ENCODE results near the gene GSS.

GSS gene

DNA sequence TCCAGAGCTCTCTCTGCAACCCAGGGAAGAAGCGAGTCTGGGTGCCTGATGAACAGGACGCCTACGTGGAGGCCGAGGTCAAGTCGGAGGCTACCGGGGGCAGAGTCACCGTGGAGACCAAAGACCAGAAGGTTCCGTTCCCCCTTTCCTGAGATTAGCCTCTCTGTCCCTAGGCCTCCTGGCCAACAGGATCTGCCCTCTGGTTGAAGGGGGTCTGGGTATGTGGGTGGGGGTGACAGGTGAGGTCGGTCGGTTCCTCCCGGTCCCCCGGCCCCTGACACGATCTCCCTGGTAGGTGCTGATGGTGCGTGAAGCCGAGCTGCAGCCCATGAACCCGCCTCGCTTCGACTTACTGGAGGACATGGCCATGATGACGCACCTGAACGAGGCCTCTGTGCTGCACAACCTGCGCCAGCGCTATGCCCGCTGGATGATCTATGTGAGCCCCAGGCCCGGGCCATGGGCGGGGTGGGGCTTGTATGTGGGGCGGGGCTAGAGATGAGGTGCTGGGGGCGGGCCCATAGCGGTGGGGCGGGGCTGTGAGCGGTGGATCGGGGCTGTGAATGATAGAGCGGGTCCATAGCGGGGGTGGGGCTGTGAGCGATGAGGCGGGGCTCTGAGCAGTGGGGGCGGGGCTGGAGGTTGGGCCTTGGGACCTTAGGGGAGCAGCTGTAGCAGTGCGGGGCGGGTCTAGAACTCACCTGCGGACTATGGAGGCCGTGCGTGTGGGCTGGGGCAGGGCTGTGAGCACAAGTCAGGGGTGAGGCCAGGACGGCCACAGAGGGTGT lies 24.0 kb upstream of the GSS start:
- H3K4me3 ChIP-seq (ENCODE audit: low read depth, low read length): no peak overlapping the region

DNA sequence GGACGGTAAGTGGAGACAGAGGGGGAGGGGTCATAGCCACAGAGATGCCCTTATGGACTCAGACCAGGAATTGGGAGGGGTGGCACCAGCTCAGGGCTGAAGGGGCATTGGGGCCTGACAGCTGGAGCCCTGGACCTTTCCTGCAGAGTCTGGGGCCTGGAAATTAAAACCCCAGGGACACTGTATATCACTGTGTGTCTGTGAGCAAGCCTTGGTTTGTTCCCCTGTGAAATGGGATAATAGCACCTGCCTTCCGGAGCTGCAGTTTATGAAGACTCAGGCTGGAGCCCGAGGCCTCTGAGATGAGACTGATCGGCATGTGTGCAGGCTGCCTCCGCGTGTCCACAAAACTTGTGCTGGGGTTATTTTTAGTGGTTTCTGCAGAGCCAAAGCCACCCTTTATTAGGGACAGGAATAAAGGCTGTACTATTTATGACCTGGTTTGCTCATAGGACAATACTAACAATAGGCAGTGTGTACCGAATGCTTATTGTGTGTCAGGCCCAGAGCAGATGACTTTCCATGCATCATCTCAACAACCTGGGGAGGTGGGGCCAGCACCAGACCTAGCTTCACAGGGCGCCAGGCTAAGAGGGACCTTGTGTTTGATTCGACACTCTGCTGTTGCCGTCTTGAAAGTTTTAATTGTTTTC lies 22.6 kb upstream of the GSS start:
- H3K4me3 ChIP-seq (ENCODE audit: low read depth, low read length): no peak overlapping the region

GRCh38 chr20:34977365-34978091 lies 21.9 kb upstream of the GSS start:
- no peak overlapping the region for H3K4me3 ChIP-seq (ENCODE audit: low read depth, low read length)

DNA sequence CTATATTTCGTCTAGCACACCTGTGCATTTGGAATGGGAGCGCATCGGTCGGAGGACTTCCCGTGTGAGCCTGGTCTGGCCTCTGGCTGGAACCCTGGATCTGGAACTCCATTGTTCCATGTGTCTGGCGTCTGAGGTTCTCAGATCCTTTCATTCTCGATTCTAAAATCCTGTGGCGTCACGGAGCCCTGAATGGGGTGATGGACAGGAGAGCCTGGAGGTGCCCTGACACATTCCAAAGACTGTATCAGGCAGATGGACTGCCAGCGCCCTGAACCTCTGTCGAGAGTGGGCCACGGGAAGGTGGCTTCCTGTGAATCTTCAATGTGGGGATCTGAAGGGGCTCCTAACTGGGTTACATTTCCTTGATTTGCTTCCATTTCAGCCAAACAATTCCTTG lies 20.7 kb upstream of the GSS start:
- H3K4me3 ChIP-seq (ENCODE audit: low read depth, low read length): no peak overlapping the region

DNA sequence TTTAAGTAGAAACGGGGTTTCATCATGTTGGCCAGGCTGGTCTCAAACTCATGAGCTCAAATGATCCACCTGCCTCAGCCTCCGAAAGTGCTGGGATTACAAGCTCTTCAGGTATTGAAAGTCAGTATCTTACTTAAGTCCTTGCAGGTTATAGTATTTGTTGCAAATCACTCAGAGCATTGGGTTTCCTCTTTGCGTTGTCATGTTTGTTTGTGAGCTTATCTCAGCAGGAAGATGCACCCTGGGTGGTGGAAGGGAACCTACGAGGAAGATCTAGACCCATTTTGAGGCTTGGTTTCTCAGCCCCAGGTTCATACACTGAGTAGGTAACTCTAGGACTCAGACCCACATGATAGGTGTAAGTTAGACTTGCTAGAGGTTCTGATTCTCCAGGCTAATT lies 18.6 kb upstream of the GSS start:
- H3K4me3 ChIP-seq (ENCODE audit: low read depth, low read length): no peak overlapping the region

- H3K4me3 ChIP-seq (ENCODE audit: low read depth, low read length): no peak overlapping the region
Measured at GRCh38 chr20:34971561-34972235, 16.1 kb upstream of the GSS start.

DNA sequence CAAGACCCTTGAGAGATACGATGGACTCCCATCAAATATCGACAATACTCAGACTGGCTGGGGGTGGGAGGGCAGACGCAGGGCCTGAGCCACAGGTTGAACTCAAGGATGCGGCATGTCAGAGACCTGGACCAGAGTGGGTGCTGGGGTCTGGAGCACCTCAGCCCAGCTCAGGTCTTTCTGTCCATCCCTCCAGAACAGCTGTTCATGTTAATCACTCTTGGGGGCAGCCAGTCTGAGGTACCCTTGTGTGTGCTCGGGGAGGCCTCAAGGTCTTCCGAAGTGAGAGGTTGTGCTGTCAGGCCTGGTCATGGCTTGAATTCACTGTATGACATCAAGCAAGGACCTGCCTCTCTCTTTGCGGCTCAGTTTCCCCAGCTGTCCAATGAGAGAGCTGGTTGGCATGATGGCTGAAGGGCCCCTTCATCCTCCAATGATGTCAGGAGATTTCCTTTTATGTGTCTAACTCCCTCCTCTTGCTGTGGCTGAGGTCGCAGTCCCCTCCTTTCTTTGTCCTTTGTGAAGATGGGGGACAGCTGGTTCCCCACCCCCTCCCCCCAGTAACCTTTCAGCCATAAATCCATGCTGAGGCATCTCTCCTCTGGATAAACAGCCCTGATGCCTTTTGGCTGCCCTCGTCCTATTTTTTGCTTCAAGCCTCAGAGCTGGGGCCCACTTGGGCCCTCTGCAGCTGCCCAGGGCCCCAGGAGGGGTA lies 15.4 kb upstream of the GSS start:
- H3K4me3 ChIP-seq (ENCODE audit: low read depth, low read length): no peak overlapping the region

- H3K4me3 ChIP-seq (ENCODE audit: low read depth, low read length): no peak overlapping the region
Measured at GRCh38 chr20:34970193-34970840, 14.7 kb upstream of the GSS start.

- no peak overlapping the region for H3K4me3 ChIP-seq (ENCODE audit: low read depth, low read length)
Measured at GRCh38 chr20:34968042-34968775, 12.6 kb upstream of the GSS start.

- H3K4me3 ChIP-seq (ENCODE audit: low read depth, low read length): no peak overlapping the region
Measured at GRCh38 chr20:34967421-34967820, 11.8 kb upstream of the GSS start.

GRCh38 chr20:34965051-34965450 lies 9.4 kb upstream of the GSS start:
- no peak overlapping the region for H3K4me3 ChIP-seq (ENCODE audit: low read depth, low read length)

DNA sequence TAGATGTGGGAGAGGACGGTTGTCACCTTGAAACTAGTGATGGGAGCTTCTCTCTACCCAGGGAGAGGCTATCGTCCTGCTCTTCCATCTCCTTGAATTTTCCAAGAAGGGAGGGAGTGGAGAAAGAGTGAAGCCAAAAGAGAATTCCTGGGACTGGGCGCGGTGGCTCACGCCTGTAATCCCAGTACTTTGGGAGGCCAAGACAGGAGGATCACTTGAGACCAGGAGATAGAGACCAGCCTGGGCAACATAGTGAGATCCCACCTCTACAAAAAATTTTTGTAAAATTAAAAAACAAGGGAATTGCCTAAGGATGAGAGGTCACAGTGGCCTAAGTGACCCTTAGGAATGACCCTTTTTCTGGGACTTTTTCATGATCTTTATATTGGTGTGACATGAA lies 8.9 kb upstream of the GSS start:
- H3K4me3 ChIP-seq (ENCODE audit: low read depth, low read length): no peak overlapping the region

DNA sequence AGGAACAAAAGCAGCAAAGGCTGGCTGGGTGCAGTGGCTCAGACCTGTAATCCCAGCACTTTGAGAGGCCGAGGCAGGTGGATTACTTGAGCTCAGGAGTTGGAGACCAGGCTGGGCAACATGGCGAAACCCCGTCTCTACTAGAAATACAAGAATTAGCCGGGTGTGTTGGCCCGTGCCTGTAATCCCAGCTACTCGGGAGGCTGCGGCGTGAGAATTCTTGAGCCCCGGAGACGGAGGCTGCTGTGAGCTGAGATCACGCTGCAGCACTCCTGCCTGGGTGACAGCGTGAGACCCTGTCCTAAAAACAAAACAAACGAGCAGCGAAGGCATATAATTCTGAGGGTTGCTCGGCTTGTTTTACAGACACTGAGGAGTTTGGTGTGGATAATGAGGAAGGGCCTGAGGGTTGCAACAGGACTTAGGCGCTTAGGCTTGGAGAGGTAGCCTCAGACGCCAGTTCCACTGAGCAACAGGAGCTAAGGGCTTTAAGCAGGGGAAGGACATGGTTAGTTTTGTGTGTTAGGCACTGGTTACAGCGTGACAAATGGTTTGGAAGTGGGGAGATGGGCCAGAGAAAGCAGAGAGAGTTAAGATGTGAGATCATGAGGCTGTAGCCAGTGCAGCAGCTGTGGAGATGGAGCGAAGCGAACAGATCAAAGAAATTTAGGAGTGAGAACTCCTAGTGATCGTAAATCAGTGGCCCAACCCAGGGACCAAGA lies 1.3 kb upstream of the GSS start:
- H3K4me3 ChIP-seq (ENCODE audit: low read depth, low read length): no peak overlapping the region

DNA sequence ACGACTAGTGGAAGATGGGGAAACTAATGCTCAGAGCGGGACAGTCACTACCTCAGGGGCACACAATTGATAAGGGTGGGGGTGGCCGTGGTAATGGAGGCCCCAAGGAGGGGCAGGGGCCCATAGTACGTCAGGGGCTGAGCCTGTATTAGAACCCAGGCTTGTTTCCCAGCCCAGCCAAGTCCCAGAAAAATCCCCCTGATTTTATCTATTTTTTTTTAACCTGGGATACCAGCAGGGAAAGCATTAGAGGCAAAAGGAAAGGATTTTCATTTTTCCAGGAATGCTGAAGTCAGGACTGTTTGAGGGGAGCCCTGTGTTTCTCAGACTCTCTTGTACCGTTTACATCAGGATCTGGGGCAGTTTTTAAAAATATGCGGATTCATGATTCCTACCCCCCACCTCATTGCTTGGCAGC lies 444 bp upstream of the GSS start:
- H3K4me3 ChIP-seq (ENCODE audit: low read depth, low read length): peak overlapping the region; percentile 36

DNA sequence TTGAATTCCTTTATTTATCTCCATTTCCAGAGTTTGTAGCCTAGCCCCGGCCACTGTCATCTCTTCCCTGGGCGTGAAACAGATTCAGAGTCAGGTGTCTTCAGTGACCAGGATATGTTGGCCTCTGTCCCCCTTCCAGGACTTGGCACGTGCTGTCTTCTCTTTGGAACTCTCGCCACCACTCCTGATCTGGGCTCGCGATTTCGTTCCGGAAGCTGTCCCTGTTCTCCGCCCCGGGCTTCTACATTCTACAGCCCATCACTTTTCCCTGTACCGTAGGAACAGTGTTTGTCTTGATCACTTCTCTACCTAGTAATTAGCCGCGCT lies 739 bp downstream of the GSS start:
- peak overlapping the region; percentile 83 for H3K4me3 ChIP-seq (ENCODE audit: low read depth, low read length)

DNA sequence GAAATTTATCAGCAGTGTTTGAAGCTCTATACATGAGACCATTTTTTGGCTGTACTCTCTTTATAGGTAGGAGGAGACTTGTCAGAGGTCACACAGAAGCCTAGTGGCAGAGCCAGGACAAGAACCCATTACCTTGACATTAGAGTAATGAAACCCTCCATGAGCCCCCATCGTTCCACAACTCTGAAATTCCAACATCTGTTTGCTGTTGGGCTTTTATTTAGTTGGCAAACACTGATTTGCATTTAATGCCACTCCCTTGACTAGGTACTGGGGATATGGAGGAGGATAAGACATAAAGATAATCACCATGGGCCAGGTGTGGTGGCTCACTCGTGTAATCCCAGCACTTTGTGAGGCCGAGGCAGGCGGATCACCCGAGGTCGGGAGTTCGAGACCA lies 1.6 kb downstream of the GSS start:
- no peak overlapping the region for H3K4me3 ChIP-seq (ENCODE audit: low read depth, low read length)

DNA sequence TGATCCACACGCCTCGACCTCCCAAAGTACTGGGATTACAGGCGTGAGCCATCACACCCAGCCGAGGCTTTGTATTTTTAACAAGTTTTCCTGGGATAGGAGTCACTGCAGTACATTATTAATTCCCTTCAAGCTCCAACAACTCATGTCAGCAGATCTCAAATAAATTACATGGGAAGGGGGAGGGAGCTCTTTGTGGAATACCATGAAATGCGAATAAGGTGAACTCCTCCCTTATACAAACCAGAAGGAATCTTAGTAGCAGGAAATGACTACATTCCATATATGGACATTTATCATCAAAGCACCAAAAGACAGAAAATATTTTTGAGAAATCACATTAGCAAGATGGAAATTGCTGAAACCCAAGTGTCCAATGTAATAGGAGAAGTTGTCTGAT lies 2.9 kb downstream of the GSS start:
- no peak overlapping the region for H3K4me3 ChIP-seq (ENCODE audit: low read depth, low read length)

DNA sequence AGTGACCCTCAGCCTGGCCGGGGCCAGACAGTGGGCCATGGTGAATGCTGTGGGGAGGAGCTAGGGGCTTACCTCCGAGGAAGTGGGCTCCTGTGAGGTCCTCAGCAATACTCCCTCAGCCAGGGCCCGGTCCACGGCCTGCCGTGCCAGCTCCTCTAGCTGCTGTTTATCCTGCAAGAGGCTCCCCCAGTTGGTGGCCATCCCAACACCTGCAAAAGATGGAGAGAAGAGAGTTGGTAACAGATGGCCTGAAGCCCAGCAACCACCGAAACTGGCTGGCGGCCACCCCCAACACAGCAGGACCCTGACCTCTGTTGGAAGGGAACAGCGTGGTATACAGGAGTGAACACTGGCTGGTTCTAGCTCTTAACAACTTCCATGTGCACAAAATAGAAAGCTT lies 4.0 kb downstream of the GSS start:
- no peak overlapping the region for H3K4me3 ChIP-seq (ENCODE audit: low read depth, low read length)

GRCh38 chr20:34951252-34951651 lies 4.4 kb downstream of the GSS start:
- H3K4me3 ChIP-seq (ENCODE audit: low read depth, low read length): no peak overlapping the region

All from iPS-11a (cell line).